ENCODE measurements around the gene DLG2.

The DLG2 gene

GRCh38 chr11:84720706-84721402 is 906.3 kb downstream of the DLG2 start:
- no peak for FAIRE-seq

- no peak for FAIRE-seq
These were observed 907.1 kb downstream of the DLG2 start for GRCh38 chr11:84719935-84720577.

- no peak for FAIRE-seq
These were observed 912.8 kb downstream of the DLG2 start for GRCh38 chr11:84714316-84714780.

- no peak for FAIRE-seq
These were observed 935.3 kb downstream of the DLG2 start for GRCh38 chr11:84691830-84692229.

- no peak for FAIRE-seq
These were observed 939.7 kb downstream of the DLG2 start for GRCh38 chr11:84687433-84687832.

GRCh38 chr11:84686716-84687115 is 940.4 kb downstream of the DLG2 start:
- no peak for FAIRE-seq

- no peak for FAIRE-seq
These were observed 941.2 kb downstream of the DLG2 start for GRCh38 chr11:84685976-84686375.

GRCh38 chr11:84685149-84685548 is 942.0 kb downstream of the DLG2 start:
- FAIRE-seq: no peak

GRCh38 chr11:84681456-84681855 is 945.7 kb downstream of the DLG2 start:
- FAIRE-seq: no peak

GRCh38 chr11:84675396-84676025 is 951.6 kb downstream of the DLG2 start:
- no peak for FAIRE-seq

GRCh38 chr11:84673753-84674152 is 953.4 kb downstream of the DLG2 start:
- no peak for FAIRE-seq

GRCh38 chr11:84671325-84671999 is 955.7 kb downstream of the DLG2 start:
- FAIRE-seq: no peak

GRCh38 chr11:84663731-84664130 is 963.4 kb downstream of the DLG2 start:
- FAIRE-seq: no peak

- FAIRE-seq: no peak
These were observed 966.7 kb downstream of the DLG2 start for GRCh38 chr11:84660257-84660977.

- no peak for FAIRE-seq
These were observed 971.4 kb downstream of the DLG2 start for GRCh38 chr11:84655712-84656111.

- FAIRE-seq: no peak
These were observed 978.7 kb downstream of the DLG2 start for GRCh38 chr11:84648471-84648870.

GRCh38 chr11:84645988-84646694 is 981.0 kb downstream of the DLG2 start:
- no peak for FAIRE-seq

GRCh38 chr11:84642500-84642899 is 984.6 kb downstream of the DLG2 start:
- FAIRE-seq: no peak

GRCh38 chr11:84634309-84634708 is 992.8 kb downstream of the DLG2 start:
- FAIRE-seq: no peak

- FAIRE-seq: no peak
These were observed 998.1 kb downstream of the DLG2 start for GRCh38 chr11:84628871-84629620.

- no peak for FAIRE-seq
These were observed 1000.9 kb downstream of the DLG2 start for GRCh38 chr11:84626256-84626655.

Measured in endometrium (tissue), 2 donors.